GM19035 (cell line): ENCODE measurements around the gene GPRIN3.
"Not testable (repeated sequence)": the region's sequence is repeated elsewhere in the genome, so short reads cannot be mapped to it uniquely, and the experiment has no call there.

Source experiments
- ATAC-seq: cut with Tn5 transposase; IDR thresholded peaks from one replicate; pipeline ENCODE4 v1.9.1; 2021; ENCODE audit not compliant: unreplicated experiment

Gene GPRIN3

GRCh38 chr4:89218587-89218986, 89.0 kb downstream of the GPRIN3 start:
- no peak for ATAC-seq

DNA sequence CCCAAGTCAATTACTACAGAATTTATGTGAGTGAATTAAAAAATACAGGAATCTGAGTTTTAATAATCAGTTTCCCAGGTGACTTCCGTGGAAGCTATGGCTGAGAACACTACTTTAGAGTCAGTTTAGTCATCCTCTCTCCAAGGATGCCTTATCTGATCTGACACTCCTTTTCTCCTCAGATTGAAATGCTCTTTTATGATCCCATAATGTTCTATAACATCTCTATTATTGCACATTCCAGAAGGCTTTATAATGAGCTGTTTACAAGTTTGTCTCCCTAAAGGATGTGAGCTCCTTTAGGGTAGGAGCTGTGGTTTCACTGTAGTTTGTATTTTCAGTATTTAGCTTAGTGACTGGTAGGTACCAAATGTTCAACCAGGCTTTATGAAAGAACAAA, 90.0 kb downstream of the GPRIN3 start:
- no peak for ATAC-seq

DNA sequence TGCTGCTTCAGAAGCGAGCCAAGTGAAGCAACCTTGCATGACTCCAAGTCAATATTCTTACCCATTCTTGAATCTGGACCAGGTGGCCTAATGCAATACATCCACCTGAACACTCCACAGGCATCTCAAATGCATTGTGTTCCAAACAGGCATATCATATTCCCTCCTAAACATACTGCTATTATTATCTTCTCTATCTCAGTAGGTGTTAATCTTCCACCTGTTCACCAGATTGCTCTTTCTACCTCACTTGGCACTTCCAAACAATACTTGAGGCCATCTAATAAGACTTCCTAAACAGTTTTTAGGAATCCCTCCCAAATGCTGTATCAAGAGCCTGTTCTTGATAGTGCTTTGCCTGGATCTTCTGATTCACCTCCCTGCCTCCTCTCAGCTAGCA, 90.7 kb downstream of the GPRIN3 start:
- ATAC-seq: no peak

DNA sequence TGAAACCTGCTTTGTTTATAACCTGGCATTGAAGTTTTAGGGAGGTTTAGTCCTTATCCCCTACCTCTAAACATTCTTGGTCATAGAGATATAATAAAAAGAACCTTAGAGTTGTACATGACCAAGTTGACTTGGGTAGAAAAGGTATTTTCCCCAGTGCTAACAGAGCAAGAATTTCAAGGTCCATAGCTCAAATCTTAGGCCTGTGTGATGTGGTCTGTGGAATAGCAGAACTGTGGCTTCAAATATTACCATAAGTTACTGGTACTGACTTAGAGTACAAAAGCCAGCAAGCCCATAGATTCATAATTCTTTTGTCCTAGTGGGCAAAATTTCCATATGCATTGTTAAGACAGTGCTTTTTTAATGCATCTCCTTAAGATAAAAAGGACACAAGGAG, 91.2 kb downstream of the GPRIN3 start:
- ATAC-seq: no peak

DNA sequence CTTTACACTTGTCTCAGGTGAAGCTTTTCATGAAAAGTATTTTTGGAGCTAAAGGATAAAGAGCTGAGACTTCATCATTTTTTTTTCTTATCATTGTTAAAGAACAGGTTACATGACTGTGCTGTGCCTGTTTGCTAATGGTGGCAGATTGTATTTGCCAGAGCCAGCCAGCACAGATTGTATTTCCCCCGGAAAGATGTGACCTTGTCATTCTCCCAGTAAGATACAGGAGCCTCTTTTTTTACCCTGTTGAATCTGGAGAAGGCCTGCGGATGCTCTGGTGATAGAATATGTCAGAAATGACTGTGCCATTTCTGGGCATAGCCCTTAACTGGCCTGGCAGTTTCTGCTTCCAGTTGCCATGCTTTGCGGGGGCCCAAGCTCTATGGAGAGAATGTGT, 91.9 kb downstream of the GPRIN3 start:
- no peak for ATAC-seq

DNA sequence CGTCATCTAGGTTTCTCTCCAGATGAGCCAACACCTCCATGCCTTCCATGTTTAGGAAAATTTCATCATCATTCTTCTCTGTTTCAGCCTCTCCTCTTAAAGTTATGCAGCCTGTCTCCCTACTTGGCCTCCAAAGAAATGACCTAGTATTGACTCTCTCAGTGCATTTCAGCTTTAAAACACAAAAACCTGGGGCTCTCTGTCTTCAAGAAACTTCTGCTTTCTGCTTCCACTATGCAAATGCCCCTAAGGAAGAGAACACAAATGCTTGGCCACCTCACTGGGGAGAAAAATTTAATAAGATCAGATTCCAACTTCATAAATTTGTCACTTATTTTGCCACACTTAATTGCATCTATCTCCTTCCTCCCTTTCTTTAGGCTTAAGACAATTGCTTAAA, 93.3 kb downstream of the GPRIN3 start:
- no peak for ATAC-seq

- ATAC-seq: no peak
Observed at GRCh38 chr4:89213382-89213701, 94.3 kb downstream of the GPRIN3 start.

- no peak for ATAC-seq
Observed at GRCh38 chr4:89212666-89213381, 94.8 kb downstream of the GPRIN3 start.

DNA sequence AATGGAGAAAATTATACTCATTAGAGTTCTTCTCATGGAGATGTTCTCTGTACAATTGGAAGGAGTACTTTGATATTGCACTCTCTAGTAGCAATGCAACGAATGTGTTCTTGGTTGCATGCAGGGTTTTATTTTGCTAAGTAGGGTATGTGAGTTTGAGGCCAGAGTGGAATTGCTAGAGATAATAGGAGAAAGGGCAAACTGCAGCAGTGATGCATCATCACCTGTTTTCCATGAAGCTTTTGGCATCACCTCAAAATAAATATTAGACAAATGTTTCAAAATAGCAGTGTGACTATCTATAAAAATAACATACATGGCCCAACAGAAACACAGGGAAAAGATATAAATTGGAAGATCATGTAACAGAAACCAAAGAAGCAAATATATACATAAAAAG, 103.0 kb downstream of the GPRIN3 start:
- ATAC-seq: no peak

GRCh38 chr4:89203902-89204301, 103.7 kb downstream of the GPRIN3 start:
- no peak for ATAC-seq

DNA sequence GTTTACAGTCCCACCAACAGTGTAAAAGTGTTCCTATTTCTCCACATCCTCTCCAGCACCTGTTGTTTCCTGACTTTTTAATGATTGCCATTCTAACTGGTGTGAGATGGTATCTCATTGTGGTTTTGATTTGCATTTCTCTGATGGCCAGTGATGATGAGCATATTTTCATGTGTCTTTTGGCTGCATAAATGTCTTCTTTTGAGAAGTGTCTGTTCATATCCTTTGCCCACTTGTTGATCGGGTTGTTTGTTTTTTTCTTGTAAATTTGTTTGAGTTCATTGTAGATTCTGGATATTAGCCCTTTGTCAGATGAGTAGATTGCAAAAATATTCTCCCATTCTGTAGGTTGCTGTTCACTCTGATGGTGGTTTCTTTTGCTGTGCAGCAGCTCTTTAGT, 108.2 kb downstream of the GPRIN3 start:
- ATAC-seq: not testable (repeated sequence)

DNA sequence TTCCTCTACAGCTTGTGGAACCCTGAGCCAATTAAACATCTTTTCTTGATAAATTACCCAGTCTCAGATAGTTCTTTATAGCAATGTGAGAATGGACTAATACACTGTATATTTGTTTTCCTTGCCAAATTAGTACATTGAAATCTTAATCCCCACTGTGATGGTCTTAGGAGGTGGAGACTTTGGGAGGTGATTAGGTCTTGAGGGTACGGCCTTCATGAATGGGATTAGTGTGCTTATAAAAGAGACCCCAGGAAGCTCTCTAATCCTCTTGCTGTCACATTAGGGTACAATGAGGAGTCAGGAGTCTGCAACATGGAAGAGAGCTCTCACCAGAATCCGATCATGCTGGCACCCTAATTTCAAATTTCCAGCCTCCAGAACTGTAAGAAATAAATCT, 109.7 kb downstream of the GPRIN3 start:
- ATAC-seq: no peak

- no peak for ATAC-seq
Observed at GRCh38 chr4:89196745-89197144, 110.9 kb downstream of the GPRIN3 start.

DNA sequence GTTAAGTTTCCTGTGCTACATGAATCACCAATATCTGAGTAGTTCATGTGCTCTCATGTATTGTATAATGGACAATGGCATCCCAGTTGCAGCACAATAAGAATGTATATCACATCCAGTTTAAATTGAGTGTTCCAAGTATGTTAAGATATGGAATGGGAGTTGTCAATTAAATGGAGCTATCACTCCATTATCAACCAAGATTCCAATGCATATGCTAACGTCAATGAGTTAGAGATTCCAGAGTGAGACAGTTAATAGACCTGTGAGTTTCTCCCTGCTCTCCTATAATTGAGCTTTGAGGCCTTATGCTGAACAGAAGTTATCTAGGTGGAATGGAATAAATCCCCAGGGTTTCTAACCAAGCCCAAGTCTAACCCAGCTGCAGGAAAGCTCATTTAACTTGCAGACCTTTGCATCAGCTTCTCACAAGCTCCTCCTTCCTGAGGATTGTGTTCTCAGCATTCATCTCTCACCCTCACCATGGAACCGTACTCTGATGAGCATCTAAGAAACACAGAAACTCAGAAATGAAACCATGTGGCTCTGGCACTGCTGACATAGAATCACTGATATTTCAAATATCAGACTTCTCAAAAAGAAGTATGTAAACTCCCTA, 111.4 kb downstream of the GPRIN3 start:
- no peak for ATAC-seq

DNA sequence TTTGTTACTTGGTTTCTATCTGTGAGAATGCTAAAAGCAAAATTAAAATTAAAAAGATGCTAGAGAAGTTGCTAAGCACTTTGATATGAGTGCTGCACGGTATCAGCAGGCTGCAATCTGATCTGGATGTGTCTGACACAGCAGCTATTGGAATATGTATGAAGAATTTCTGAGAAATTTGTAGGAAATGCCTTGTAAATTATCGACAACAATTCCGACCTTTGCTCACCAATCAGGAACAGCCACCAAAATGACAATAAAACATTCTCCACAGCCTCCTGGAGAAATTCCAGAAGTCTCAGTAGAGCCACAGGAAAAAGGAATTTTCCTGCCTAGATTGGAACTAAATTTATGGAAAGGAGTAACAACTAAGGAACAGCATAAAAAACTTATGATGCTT, 113.8 kb downstream of the GPRIN3 start:
- ATAC-seq: no peak
